ENCODE results near the gene PSMF1. TPM values are rescaled to one million over a fixed set of nuclear protein-coding genes. Genes with fewer than 3 reads are reported as not detected.

PSMF1 gene
- total and polyA plus RNA-seq, 2 donors (not counting 1 experiment from before 2014, with no cell fraction given) = 26.4 to 141 TPM

GRCh38 chr20:1196634-1197033, 78.2 kb downstream of the PSMF1 start:
- no peaks in the 10 kb centered on the region for H3K4me1 ChIP-seq (ENCODE audit: control insufficient read depth, extremely low read depth, insufficient read depth, low read length)
- no peaks in the 10 kb centered on the region for H3K9me3 ChIP-seq (ENCODE audit: control insufficient read depth, insufficient read depth, low read depth, low read length)
- no peaks in the 10 kb centered on the region for H3K79me2 ChIP-seq (ENCODE audit: control insufficient read depth, insufficient read depth, low read length)
- no peaks in the 10 kb centered on the region for H3K36me3 ChIP-seq (ENCODE audit: control insufficient read depth, insufficient read depth, low read length)
- no peak overlapping the region for H3K27ac ChIP-seq (ENCODE audit: insufficient read depth, low read length)
- no peak overlapping the region for H3K4me2 ChIP-seq (ENCODE audit: extremely low read depth, insufficient read depth, low read length)
- no peak overlapping the region for H3K9ac ChIP-seq (ENCODE audit: insufficient read depth, low read length)
- DNase-seq (ENCODE audit: low read depth in 2 of 2) = no peak
- peaks cover 18% of the 10 kb centered on the region for H3K27me3 ChIP-seq (ENCODE audit: control insufficient read depth, insufficient read depth, low read length)
- no peaks in the 10 kb centered on the region for H4K20me1 ChIP-seq (ENCODE audit: control insufficient read depth, extremely low read depth, insufficient read depth, low read length)
- H3K4me3 ChIP-seq (replicated peaks in 1 of 4; ENCODE audit: control extremely low read depth in 1 of 4, insufficient read depth in 1 of 4, low read depth in 3 of 4, low read length in 4 of 4) = no peak overlapping the region
- no peak overlapping the region for H2AFZ ChIP-seq (ENCODE audit: low read length)
- TF ChIP-seq EZH2 (IDR thresholded peaks at IDR 0.05; ENCODE audit: low read length, missing control alignments) (no peak), CTCF (conservative IDR thresholded peaks at IDR 0.05 in 1 of 2, IDR thresholded peaks at IDR 0.05 in 1 of 2; ENCODE audit: low read depth in 1 of 2, low read length in 2 of 2) (no peak)

GRCh38 chr20:1197801-1198200, 79.4 kb downstream of the PSMF1 start:
- DNase-seq (ENCODE audit: low read depth in 2 of 2) = no peak

GRCh38 chr20:1198751-1199150, 80.3 kb downstream of the PSMF1 start:
- H3K27me3 ChIP-seq (ENCODE audit: control insufficient read depth, insufficient read depth, low read length) = peaks cover 27% of the 10 kb centered on the region
- no peak overlapping the region for H3K9ac ChIP-seq (ENCODE audit: insufficient read depth, low read length)
- H3K79me2 ChIP-seq (ENCODE audit: control insufficient read depth, insufficient read depth, low read length) = no peaks in the 10 kb centered on the region
- no peak for DNase-seq (ENCODE audit: low read depth in 2 of 2)
- no peak overlapping the region for H3K4me2 ChIP-seq (ENCODE audit: extremely low read depth, insufficient read depth, low read length)
- no peaks in the 10 kb centered on the region for H3K36me3 ChIP-seq (ENCODE audit: control insufficient read depth, insufficient read depth, low read length)
- no peaks in the 10 kb centered on the region for H4K20me1 ChIP-seq (ENCODE audit: control insufficient read depth, extremely low read depth, insufficient read depth, low read length)
- no peak overlapping the region for H3K4me3 ChIP-seq (replicated peaks in 1 of 4; ENCODE audit: control extremely low read depth in 1 of 4, insufficient read depth in 1 of 4, low read depth in 3 of 4, low read length in 4 of 4)
- no peak overlapping the region for H3K27ac ChIP-seq (ENCODE audit: insufficient read depth, low read length)
- no peak overlapping the region for H2AFZ ChIP-seq (ENCODE audit: low read length)
- no peaks in the 10 kb centered on the region for H3K9me3 ChIP-seq (ENCODE audit: control insufficient read depth, insufficient read depth, low read depth, low read length)
- no peaks in the 10 kb centered on the region for H3K4me1 ChIP-seq (ENCODE audit: control insufficient read depth, extremely low read depth, insufficient read depth, low read length)
- TF ChIP-seq EZH2 (IDR thresholded peaks at IDR 0.05; ENCODE audit: low read length, missing control alignments) (no peak), CTCF (conservative IDR thresholded peaks at IDR 0.05 in 1 of 2, IDR thresholded peaks at IDR 0.05 in 1 of 2; ENCODE audit: low read depth in 1 of 2, low read length in 2 of 2) (no peak)

More at GRCh38 chr20:1197801-1198200, 79.4 kb downstream of the PSMF1 start:
- no peaks in the 10 kb centered on the region for H3K79me2 ChIP-seq (ENCODE audit: control insufficient read depth, insufficient read depth, low read length)
- H3K9ac ChIP-seq (ENCODE audit: insufficient read depth, low read length) = no peak overlapping the region
- TF ChIP-seq EZH2 (IDR thresholded peaks at IDR 0.05; ENCODE audit: low read length, missing control alignments) = no peak
- no peak for TF ChIP-seq CTCF (conservative IDR thresholded peaks at IDR 0.05 in 1 of 2, IDR thresholded peaks at IDR 0.05 in 1 of 2; ENCODE audit: low read depth in 1 of 2, low read length in 2 of 2)
- peaks cover 22% of the 10 kb centered on the region for H3K27me3 ChIP-seq (ENCODE audit: control insufficient read depth, insufficient read depth, low read length)
- no peak overlapping the region for H3K4me2 ChIP-seq (ENCODE audit: extremely low read depth, insufficient read depth, low read length)
- H3K4me1 ChIP-seq (ENCODE audit: control insufficient read depth, extremely low read depth, insufficient read depth, low read length) = no peaks in the 10 kb centered on the region
- H3K4me3 ChIP-seq (replicated peaks in 1 of 4; ENCODE audit: control extremely low read depth in 1 of 4, insufficient read depth in 1 of 4, low read depth in 3 of 4, low read length in 4 of 4) = no peak overlapping the region
- H3K27ac ChIP-seq (ENCODE audit: insufficient read depth, low read length) = no peak overlapping the region
- no peaks in the 10 kb centered on the region for H3K9me3 ChIP-seq (ENCODE audit: control insufficient read depth, insufficient read depth, low read depth, low read length)
- H2AFZ ChIP-seq (ENCODE audit: low read length) = no peak overlapping the region
- no peaks in the 10 kb centered on the region for H4K20me1 ChIP-seq (ENCODE audit: control insufficient read depth, extremely low read depth, insufficient read depth, low read length)
- no peaks in the 10 kb centered on the region for H3K36me3 ChIP-seq (ENCODE audit: control insufficient read depth, insufficient read depth, low read length)

All from fibroblast of lung (primary cell).